CD4-positive, alpha-beta T cell treated with Interleukin-17A for 4 hours (primary cell): ENCODE measurements around the gene ZCRB1.

Source experiments
- DNase-seq: peaks from one replicate; pipeline ENCODE4 v3.0.0-alpha.2; 2020; ENCODE audit warnings: mixed read lengths

Gene ZCRB1

DNA sequence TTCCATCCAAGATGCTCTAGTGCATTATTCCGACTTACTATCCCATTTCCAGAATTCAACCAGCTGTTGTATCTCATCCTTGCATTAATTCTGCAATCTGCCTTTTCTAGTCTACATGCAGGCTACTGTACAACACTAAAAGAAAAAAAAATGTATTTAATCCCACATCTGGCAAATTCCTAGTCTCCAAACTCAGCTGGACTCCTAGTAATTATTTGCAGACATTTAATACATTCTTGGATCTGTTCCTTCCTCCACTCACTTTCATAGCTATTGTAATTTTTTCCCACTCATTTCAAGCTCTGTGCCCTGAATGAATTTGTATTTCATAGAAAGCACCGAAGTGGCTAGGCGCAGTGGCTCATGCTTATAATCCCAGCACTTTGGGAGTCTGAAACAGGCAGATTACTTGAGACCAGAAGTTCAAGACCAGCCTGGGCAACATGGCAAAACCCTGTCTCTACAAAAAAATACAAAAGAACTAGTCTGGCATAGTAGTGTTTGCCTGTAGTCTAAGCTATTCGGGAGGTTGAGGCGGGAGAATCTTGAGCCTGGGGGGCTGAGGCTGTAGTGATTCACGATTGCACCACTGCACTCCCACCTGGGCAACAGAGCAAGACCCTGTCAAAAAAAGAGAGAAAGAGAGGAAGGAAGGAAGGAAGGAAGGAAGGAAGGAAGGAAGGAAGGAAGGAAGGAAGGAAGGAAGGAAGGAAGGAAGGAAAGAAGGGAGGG, 48.3 kb downstream of the ZCRB1 start:
- DNase-seq = no peak

DNA sequence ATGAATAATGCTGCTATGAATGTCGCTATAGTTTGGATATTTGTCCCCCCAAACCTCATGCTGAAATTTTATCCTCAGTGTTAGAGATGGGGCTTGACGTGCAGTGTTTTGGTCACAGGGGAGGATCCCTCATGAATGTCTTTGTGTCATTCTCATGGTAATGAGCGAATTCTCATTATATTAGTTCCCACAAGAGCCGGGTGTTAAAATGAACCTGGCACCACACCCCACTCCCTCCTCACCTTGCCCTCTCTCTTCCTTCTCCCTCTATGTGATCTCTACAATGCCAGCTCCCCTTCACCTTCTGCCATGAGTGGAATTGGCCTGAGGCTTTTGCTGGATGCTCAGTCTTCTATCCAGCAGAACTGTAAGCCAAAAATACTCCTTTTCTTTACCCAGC, 50.4 kb downstream of the ZCRB1 start:
- DNase-seq = no peak

DNA sequence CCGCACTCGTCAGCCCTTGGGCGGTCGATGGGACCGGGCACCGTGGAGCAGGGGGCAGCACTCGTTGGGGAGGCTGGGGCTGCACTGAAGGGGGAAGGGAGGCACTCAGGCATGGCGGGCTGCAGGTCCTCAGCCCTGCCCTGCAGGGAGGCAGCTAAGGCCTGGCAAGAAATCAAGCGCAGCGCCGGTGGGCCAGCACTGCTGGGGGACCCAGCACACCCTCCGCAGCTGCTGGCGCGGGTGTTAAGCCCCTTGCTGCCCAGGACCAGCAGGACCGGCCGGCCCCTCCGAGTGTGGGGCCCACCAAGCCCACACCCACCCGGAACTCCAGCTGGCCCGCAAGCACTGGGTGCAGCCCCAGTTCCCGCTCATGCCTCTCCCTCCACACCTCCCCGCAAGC, 52.2 kb downstream of the ZCRB1 start:
- no peak for DNase-seq

DNA sequence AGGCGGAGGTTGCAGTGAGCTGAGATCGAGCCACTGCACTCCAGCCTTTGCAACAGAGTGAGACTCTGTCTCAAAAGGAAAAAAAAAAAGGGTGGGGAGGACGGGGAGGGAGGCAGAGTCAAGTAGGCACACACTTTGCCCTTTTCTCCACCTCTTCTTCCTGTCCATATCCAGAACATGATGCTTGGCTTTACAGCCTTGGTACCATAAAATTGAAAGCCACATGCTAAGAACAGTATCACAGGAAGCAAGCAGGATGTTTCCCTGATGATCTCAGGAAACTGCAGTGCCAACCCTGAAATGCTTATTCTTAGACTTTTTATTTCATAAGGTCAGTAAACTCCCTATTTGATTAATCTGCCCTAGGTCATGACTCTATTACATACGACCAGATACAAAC, 55.3 kb downstream of the ZCRB1 start:
- DNase-seq = no peak

DNA sequence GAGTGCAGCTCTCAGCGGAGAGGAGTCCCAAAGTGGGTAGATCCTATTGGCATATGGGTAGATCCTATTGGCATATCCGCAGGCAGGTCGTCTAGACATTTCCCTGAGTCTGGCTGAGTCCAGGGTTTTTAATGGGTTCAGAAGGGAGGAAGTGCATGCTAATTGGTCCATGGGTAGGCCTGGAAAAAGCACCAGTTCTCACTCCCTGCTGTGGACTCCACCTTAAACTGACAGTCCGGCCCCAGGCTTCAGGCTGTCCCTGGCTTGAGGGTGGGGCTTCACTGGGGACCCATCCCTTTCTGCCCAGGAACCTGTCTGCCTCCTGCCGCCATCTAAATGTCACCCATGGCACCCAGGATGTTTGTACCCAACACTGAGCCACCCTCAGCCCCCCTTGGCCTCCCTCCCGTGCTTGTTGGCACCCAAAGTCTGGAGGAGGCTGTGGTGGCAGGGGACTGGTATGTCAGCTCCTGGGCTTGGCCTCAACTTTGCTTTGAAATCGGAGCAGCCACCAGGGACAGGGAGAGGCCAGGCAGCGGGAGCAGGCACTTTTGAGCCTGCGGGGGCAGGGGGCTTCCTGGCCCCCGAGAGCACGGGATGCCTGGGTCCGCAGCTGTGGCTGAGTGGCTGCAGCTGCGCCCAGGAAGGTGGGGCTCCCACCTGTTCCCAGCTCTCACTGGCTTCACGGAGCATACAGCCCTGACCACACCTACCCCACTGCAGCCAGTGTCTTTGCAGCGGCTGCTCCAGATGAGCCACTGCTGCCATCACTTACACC, 58.3 kb downstream of the ZCRB1 start:
- DNase-seq = no peak

DNA sequence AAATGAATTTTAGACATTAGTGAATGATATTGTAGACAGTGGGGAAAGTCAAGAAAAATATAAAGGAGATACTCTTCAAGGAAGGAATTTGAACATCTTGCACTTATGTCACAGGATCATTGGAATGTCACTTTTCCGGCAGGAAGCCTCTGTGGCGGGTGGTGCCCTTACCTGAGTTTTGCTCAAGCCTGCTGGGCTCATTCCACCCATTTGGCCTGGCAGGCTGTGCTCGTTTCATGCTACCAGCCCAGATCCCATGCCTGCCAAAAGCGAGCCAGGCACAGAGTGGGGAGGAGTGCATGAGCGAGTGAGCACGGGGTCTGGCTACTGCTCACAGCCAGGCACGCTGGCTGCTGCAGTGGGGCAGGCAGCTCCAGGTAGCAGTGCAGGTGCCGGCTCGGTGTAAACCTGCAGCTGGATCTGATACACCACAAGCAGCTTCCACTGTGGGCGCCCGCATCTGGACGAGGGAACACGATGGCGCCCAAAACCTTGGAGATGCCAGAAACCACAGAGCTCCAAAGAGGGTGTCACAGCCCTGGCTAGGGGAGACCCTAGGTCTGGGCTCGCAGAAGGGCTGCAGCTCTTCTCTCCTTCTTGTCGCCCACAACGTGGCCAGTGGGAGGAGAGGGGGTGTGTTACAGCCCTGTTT, 59.2 kb downstream of the ZCRB1 start:
- no peak for DNase-seq

DNA sequence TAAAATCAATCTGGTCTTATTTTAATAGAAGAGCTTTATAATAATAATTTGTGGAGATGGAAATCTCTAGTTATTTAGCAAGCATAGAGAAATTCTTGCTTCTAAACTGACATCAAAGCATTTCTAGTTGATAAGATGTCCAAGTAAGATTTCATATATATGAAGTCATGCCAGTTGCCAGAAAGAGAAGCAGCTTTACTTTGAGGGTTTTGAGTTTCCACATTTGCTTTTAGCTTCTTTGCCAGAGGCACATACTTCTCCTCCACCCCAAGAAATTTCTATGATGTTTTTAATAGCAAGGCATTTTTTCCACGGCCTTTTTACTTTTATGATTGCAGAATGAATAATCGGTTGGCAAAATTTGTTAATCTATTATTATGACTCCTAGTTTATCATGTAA, 63.6 kb downstream of the ZCRB1 start:
- DNase-seq = no peak
